Neural progenitor cell (in vitro differentiated cells): ENCODE results near the gene SYT1.

Experiments used
- EZH2 ChIP-seq: fragments of 200-600 bp; sonication (generic); IDR thresholded peaks from 2 replicates; pipeline ENCODE4 v1.6.1; 2017; ENCODE audit warnings: antibody characterized with exemption, mild to moderate bottlenecking, moderate library complexity
- EZH2phosphoT487 ChIP-seq: fragments of 200-600 bp; sonication (generic); IDR thresholded peaks from 2 replicates; pipeline ENCODE4 v1.6.1; 2017; ENCODE audit warnings: antibody characterized with exemption
- TF ChIP-seq, protein P1 (sequence below): fragments of 200-600 bp; sonication (generic); IDR thresholded peaks from 2 replicates; pipeline ENCODE4 v1.5.1; 2017; ENCODE audit warnings: antibody characterized with exemption, mild to moderate bottlenecking

DNA sequence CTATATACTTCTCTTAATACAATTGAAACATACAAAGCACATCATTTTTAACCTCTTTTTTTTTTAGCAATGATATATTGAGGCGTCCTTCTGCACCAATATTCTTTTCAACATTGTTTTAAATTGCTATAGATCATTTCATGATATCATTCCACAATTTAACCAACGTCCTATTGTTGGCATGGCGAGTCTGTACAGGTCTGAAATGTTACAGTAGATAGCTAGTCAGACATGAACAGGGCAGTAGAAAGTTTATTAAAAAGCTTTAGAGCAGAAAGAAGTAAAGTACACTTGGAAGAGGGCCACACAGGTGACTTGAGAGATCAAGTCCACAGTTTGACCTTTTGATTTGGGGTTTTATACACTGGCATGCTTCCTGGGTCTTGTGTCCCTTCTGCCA lies 547.2 kb downstream of the SYT1 start:
- no peak for TF ChIP-seq EZH2
- TF ChIP-seq, protein P1, sequence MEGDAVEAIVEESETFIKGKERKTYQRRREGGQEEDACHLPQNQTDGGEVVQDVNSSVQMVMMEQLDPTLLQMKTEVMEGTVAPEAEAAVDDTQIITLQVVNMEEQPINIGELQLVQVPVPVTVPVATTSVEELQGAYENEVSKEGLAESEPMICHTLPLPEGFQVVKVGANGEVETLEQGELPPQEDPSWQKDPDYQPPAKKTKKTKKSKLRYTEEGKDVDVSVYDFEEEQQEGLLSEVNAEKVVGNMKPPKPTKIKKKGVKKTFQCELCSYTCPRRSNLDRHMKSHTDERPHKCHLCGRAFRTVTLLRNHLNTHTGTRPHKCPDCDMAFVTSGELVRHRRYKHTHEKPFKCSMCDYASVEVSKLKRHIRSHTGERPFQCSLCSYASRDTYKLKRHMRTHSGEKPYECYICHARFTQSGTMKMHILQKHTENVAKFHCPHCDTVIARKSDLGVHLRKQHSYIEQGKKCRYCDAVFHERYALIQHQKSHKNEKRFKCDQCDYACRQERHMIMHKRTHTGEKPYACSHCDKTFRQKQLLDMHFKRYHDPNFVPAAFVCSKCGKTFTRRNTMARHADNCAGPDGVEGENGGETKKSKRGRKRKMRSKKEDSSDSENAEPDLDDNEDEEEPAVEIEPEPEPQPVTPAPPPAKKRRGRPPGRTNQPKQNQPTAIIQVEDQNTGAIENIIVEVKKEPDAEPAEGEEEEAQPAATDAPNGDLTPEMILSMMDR: no peak
- no peak for TF ChIP-seq EZH2phosphoT487
